ENCODE measurements around the gene SLC6A16.
"Not testable (repeated sequence)": the region's sequence is repeated elsewhere in the genome, so short reads cannot be mapped to it uniquely, and the experiment has no call there.

SLC6A16 gene

GRCh38 chr19:49315111-49315510, 9.9 kb downstream of the SLC6A16 start:
- H3K4me3 ChIP-seq (ENCODE audit: low read length): no peak overlapping the region
- H3K27ac ChIP-seq (ENCODE audit: low read length): no peak overlapping the region
- H3K27me3 ChIP-seq (ENCODE audit: insufficient read depth, low read length): no peaks in the 10 kb centered on the region
- H3K9ac ChIP-seq (ENCODE audit: low read depth, low read length): no peak overlapping the region
- H3K36me3 ChIP-seq (ENCODE audit: insufficient read depth, low read depth, low read length): no peaks in the 10 kb centered on the region
- H3K4me1 ChIP-seq (ENCODE audit: insufficient read depth, low read length): no peaks in the 10 kb centered on the region
- H3K9me3 ChIP-seq (ENCODE audit: insufficient read depth, low read depth, low read length): no peaks in the 10 kb centered on the region

- H3K4me3 ChIP-seq (ENCODE audit: low read length): no peak overlapping the region
- no peaks in the 10 kb centered on the region for H3K36me3 ChIP-seq (ENCODE audit: insufficient read depth, low read depth, low read length)
- no peak overlapping the region for H3K9ac ChIP-seq (ENCODE audit: low read depth, low read length)
- H3K4me1 ChIP-seq (ENCODE audit: insufficient read depth, low read length): no peaks in the 10 kb centered on the region
- no peaks in the 10 kb centered on the region for H3K27me3 ChIP-seq (ENCODE audit: insufficient read depth, low read length)
- H3K9me3 ChIP-seq (ENCODE audit: insufficient read depth, low read depth, low read length): no peaks in the 10 kb centered on the region
- no peak overlapping the region for H3K27ac ChIP-seq (ENCODE audit: low read length)
Observed at GRCh38 chr19:49309087-49309486, 15.9 kb downstream of the SLC6A16 start.

- not testable (repeated sequence) for H3K36me3 ChIP-seq (ENCODE audit: insufficient read depth, low read depth, low read length); H3K27ac ChIP-seq (ENCODE audit: low read length); H3K4me3 ChIP-seq (ENCODE audit: low read length)
Observed at GRCh38 chr19:49306734-49307133, 18.3 kb downstream of the SLC6A16 start.

GRCh38 chr19:49301866-49302252, 23.1 kb downstream of the SLC6A16 start:
- Histone ChIP-seq H3K9ac (ENCODE audit: low read depth, low read length) (no peak overlapping the region), H3K27me3 (ENCODE audit: insufficient read depth, low read length) (no peaks in the 10 kb centered on the region), H3K4me3 (ENCODE audit: low read length) (no peak overlapping the region), H3K4me1 (ENCODE audit: insufficient read depth, low read length) (no peaks in the 10 kb centered on the region; the same call in 1 of the 2 replicates), H3K27ac (ENCODE audit: low read length) (no peak overlapping the region), H3K36me3 (ENCODE audit: insufficient read depth, low read depth, low read length) (no peaks in the 10 kb centered on the region), H3K9me3 (ENCODE audit: insufficient read depth, low read depth, low read length) (no peaks in the 10 kb centered on the region)

More at GRCh38 chr19:49306734-49307133, 18.3 kb downstream of the SLC6A16 start:
- H3K27me3 ChIP-seq (ENCODE audit: insufficient read depth, low read length); H3K9me3 ChIP-seq (ENCODE audit: insufficient read depth, low read depth, low read length); H3K4me1 ChIP-seq (ENCODE audit: insufficient read depth, low read length); H3K9ac ChIP-seq (ENCODE audit: low read depth, low read length): not testable (repeated sequence)

GRCh38 chr19:49301165-49301865, 23.7 kb downstream of the SLC6A16 start:
- no peak overlapping the region for H3K9ac ChIP-seq (ENCODE audit: low read depth, low read length)

GRCh38 chr19:49298653-49299052, 26.3 kb downstream of the SLC6A16 start:
- not testable (repeated sequence) for H3K27ac ChIP-seq (ENCODE audit: low read length); H3K9ac ChIP-seq (ENCODE audit: low read depth, low read length); H3K4me3 ChIP-seq (ENCODE audit: low read length); H3K4me1 ChIP-seq (ENCODE audit: insufficient read depth, low read length); H3K36me3 ChIP-seq (ENCODE audit: insufficient read depth, low read depth, low read length); H3K9me3 ChIP-seq (ENCODE audit: insufficient read depth, low read depth, low read length); H3K27me3 ChIP-seq (ENCODE audit: insufficient read depth, low read length)

More at GRCh38 chr19:49301165-49301865, 23.7 kb downstream of the SLC6A16 start:
- H3K9me3 ChIP-seq (ENCODE audit: insufficient read depth, low read depth, low read length): no peaks in the 10 kb centered on the region
- H3K4me1 ChIP-seq (ENCODE audit: insufficient read depth, low read length): no peaks in the 10 kb centered on the region; the same call in 1 of the 2 replicates
- H3K27me3 ChIP-seq (ENCODE audit: insufficient read depth, low read length): no peaks in the 10 kb centered on the region
- no peak overlapping the region for H3K27ac ChIP-seq (ENCODE audit: low read length)
- H3K36me3 ChIP-seq (ENCODE audit: insufficient read depth, low read depth, low read length): no peaks in the 10 kb centered on the region
- peak overlapping the region; percentile 56 for H3K4me3 ChIP-seq (ENCODE audit: low read length)

GRCh38 chr19:49297403-49297802, 27.6 kb downstream of the SLC6A16 start:
- no peaks in the 10 kb centered on the region for H3K9me3 ChIP-seq (ENCODE audit: insufficient read depth, low read depth, low read length)
- no peak overlapping the region for H3K9ac ChIP-seq (ENCODE audit: low read depth, low read length)
- no peaks in the 10 kb centered on the region; the same call in 1 of the 2 replicates for H3K4me1 ChIP-seq (ENCODE audit: insufficient read depth, low read length)
- H3K36me3 ChIP-seq (ENCODE audit: insufficient read depth, low read depth, low read length): no peaks in the 10 kb centered on the region
- H3K27me3 ChIP-seq (ENCODE audit: insufficient read depth, low read length): no peaks in the 10 kb centered on the region
- no peak overlapping the region for H3K4me3 ChIP-seq (ENCODE audit: low read length)
- H3K27ac ChIP-seq (ENCODE audit: low read length): no peak overlapping the region

GRCh38 chr19:49295208-49295880, 29.6 kb downstream of the SLC6A16 start:
- H3K27ac ChIP-seq (ENCODE audit: low read length): no peak overlapping the region
- no peaks in the 10 kb centered on the region for H3K4me1 ChIP-seq (ENCODE audit: insufficient read depth, low read length)
- H3K4me3 ChIP-seq (ENCODE audit: low read length): no peak overlapping the region
- H3K27me3 ChIP-seq (ENCODE audit: insufficient read depth, low read length): no peaks in the 10 kb centered on the region
- no peak overlapping the region for H3K9ac ChIP-seq (ENCODE audit: low read depth, low read length)
- no peaks in the 10 kb centered on the region for H3K36me3 ChIP-seq (ENCODE audit: insufficient read depth, low read depth, low read length)
- no peaks in the 10 kb centered on the region for H3K9me3 ChIP-seq (ENCODE audit: insufficient read depth, low read depth, low read length)

GRCh38 chr19:49294401-49294800, 30.6 kb downstream of the SLC6A16 start:
- H3K4me3 ChIP-seq (ENCODE audit: low read length): no peak overlapping the region
- H3K9me3 ChIP-seq (ENCODE audit: insufficient read depth, low read depth, low read length): no peaks in the 10 kb centered on the region
- no peaks in the 10 kb centered on the region for H3K4me1 ChIP-seq (ENCODE audit: insufficient read depth, low read length)
- H3K27me3 ChIP-seq (ENCODE audit: insufficient read depth, low read length): no peaks in the 10 kb centered on the region
- no peaks in the 10 kb centered on the region for H3K36me3 ChIP-seq (ENCODE audit: insufficient read depth, low read depth, low read length)
- no peak overlapping the region for H3K9ac ChIP-seq (ENCODE audit: low read depth, low read length)
- no peak overlapping the region for H3K27ac ChIP-seq (ENCODE audit: low read length)

- Histone ChIP-seq H3K27me3 (ENCODE audit: insufficient read depth, low read length) (no peaks in the 10 kb centered on the region), H3K9ac (ENCODE audit: low read depth, low read length) (no peak overlapping the region), H3K27ac (ENCODE audit: low read length) (no peak overlapping the region), H3K4me3 (ENCODE audit: low read length) (no peak overlapping the region), H3K36me3 (ENCODE audit: insufficient read depth, low read depth, low read length) (no peaks in the 10 kb centered on the region), H3K9me3 (ENCODE audit: insufficient read depth, low read depth, low read length) (peaks cover 8% of the 10 kb centered on the region; the same call in 1 of the 2 replicates), H3K4me1 (ENCODE audit: insufficient read depth, low read length) (no peaks in the 10 kb centered on the region)
Observed at GRCh38 chr19:49290517-49290916, 34.5 kb downstream of the SLC6A16 start.

GRCh38 chr19:49289286-49289685, 35.7 kb downstream of the SLC6A16 start:
- H3K27me3 ChIP-seq (ENCODE audit: insufficient read depth, low read length); H3K9me3 ChIP-seq (ENCODE audit: insufficient read depth, low read depth, low read length); H3K36me3 ChIP-seq (ENCODE audit: insufficient read depth, low read depth, low read length); H3K27ac ChIP-seq (ENCODE audit: low read length); H3K9ac ChIP-seq (ENCODE audit: low read depth, low read length); H3K4me1 ChIP-seq (ENCODE audit: insufficient read depth, low read length); H3K4me3 ChIP-seq (ENCODE audit: low read length): not testable (repeated sequence)

- not testable (repeated sequence) for H3K4me1 ChIP-seq (ENCODE audit: insufficient read depth, low read length); H3K9me3 ChIP-seq (ENCODE audit: insufficient read depth, low read depth, low read length); H3K27ac ChIP-seq (ENCODE audit: low read length); H3K9ac ChIP-seq (ENCODE audit: low read depth, low read length); H3K27me3 ChIP-seq (ENCODE audit: insufficient read depth, low read length); H3K4me3 ChIP-seq (ENCODE audit: low read length); H3K36me3 ChIP-seq (ENCODE audit: insufficient read depth, low read depth, low read length)
Observed at GRCh38 chr19:49288205-49288604, 36.8 kb downstream of the SLC6A16 start.
